Mesendoderm (in vitro differentiated cells): ENCODE results near the gene HACD3.
A peak's percentile ranks its signal among the peaks of the same experiment; 100 is the strongest.
"Not testable (repeated sequence)": the region's sequence is repeated elsewhere in the genome, so short reads cannot be mapped to it uniquely, and the experiment has no call there.

Source experiments
- DNase-seq: peaks from one replicate; pipeline ENCODE4 v3.0.0; 2013
- H2AK5ac ChIP-seq: 2 replicates; pipeline ENCODE4 v1.6.1; 2013; ENCODE audit warnings: low read length, inconsistent platforms
- H2BK120ac ChIP-seq: 2 replicates; pipeline ENCODE4 v1.6.1; 2013; ENCODE audit warnings: low read depth, mild to moderate bottlenecking, low read length, moderate library complexity, mixed read lengths
- H2BK15ac ChIP-seq: replicated peaks from 2 replicates; pipeline ENCODE4 v1.6.1; 2013; ENCODE audit warnings: low read depth, mild to moderate bottlenecking, moderate library complexity
- H2BK5ac ChIP-seq: 2 replicates; pipeline ENCODE4 v1.6.1; 2013; ENCODE audit warnings: low read length, inconsistent platforms
- H3K18ac ChIP-seq: 2 replicates; pipeline ENCODE4 v1.6.1; 2013; ENCODE audit warnings: mild to moderate bottlenecking, low read length, mixed read lengths
- H3K23ac ChIP-seq: one replicate; pipeline ENCODE4 v1.6.1; 2013; ENCODE audit warnings: low read length
- H3K27ac ChIP-seq: 2 replicates; pipeline ENCODE4 v1.5.1; 2013; ENCODE audit warnings: low read depth, mild to moderate bottlenecking, inconsistent platforms, low read length, moderate library complexity
- H3K27me3 ChIP-seq: 2 replicates; pipeline ENCODE4 v1.6.1; 2013; ENCODE audit warnings: low read length, control low read depth, mild to moderate bottlenecking, inconsistent platforms; ENCODE audit not compliant: insufficient read depth, poor library complexity
- H3K36me3 ChIP-seq: 2 replicates; pipeline ENCODE4 v1.6.1; 2013; ENCODE audit warnings: low read length, inconsistent platforms; ENCODE audit not compliant: control insufficient read depth, insufficient read depth
- H3K4ac ChIP-seq: one replicate; pipeline ENCODE4 v1.6.1; 2013; ENCODE audit warnings: low read depth, mild to moderate bottlenecking, low read length, moderate library complexity
- H3K4me1 ChIP-seq: 2 replicates; pipeline ENCODE4 v1.6.1; 2013; ENCODE audit warnings: low read depth, low read length, inconsistent platforms; ENCODE audit not compliant: control insufficient read depth
- H3K4me2 ChIP-seq: 2 replicates; pipeline ENCODE4 v1.6.1; 2013; ENCODE audit warnings: low read length
- H3K4me3 ChIP-seq: 2 replicates; pipeline ENCODE4 v1.5.1; 2013; ENCODE audit warnings: mild to moderate bottlenecking, low read length
- H3K56ac ChIP-seq: one replicate; pipeline ENCODE4 v1.6.1; 2013; ENCODE audit warnings: low read length
- H3K79me1 ChIP-seq: 2 replicates; pipeline ENCODE4 v1.6.1; 2013; ENCODE audit warnings: low read length, inconsistent platforms
- H3K79me2 ChIP-seq: 2 replicates; pipeline ENCODE4 v1.6.1; 2013; ENCODE audit warnings: mild to moderate bottlenecking, low read length; ENCODE audit not compliant: control insufficient read depth, insufficient read depth
- H3K9ac ChIP-seq: 2 replicates; pipeline ENCODE4 v1.6.1; 2013; ENCODE audit warnings: low read length, inconsistent platforms
- H4K5ac ChIP-seq: one replicate; pipeline ENCODE4 v1.6.1; 2013; ENCODE audit warnings: low read length
- H4K8ac ChIP-seq: one replicate; pipeline ENCODE4 v1.6.1; 2013; ENCODE audit warnings: low read depth, mild to moderate bottlenecking, control low read depth, low read length, moderate library complexity
- WGBS: extraction: QIAGEN DNeasy Blood & Tissue Kit; methylation state at CpG from one replicate; pipeline ENCODE4 v1.1.7; 2013; ENCODE audit warnings: low lambda C conversion rate, missing lambda C conversion rate; ENCODE audit not compliant: insufficient coverage; ENCODE audit errors: extremely low coverage; 5-methylcytosine and 5-hydroxymethylcytosine counted together

HACD3 gene

DNA sequence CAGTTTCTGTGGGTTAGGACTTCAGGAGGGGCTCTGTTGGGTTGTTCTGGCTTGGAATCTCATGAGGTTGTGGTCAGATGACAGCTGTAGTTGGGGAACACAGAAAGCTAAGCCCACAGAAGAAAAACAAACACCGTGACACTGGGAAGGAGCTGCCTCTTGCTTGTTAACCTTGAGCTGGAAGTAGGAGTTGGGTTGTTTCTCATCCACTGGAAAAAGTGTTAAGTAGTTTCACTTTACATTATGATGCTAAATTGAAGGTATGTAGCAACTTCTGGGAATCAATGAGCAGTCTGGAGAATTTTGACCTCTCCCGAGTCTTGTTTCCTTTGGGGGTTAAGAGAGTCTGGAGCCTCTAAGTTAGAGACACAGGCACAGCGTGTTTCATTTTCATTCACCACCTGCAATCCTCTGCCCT is 20.4 kb downstream of the HACD3 start:
- no peak overlapping the region for H2BK120ac ChIP-seq
- peaks cover 23% of the 10 kb centered on the region for H3K79me1 ChIP-seq
- no peak overlapping the region for H4K8ac ChIP-seq
- no peak overlapping the region for H4K5ac ChIP-seq
- H3K79me2 ChIP-seq = peaks cover 36% of the 10 kb centered on the region
- no peak overlapping the region for H2BK5ac ChIP-seq
- no peak overlapping the region for H2BK15ac ChIP-seq
- no peak overlapping the region for H3K4me3 ChIP-seq
- H3K9ac ChIP-seq = no peak overlapping the region
- peak; percentile 27 for DNase-seq
- H3K23ac ChIP-seq = no peak overlapping the region
- H3K18ac ChIP-seq = no peak overlapping the region
- H3K36me3 ChIP-seq = peaks cover 4% of the 10 kb centered on the region
- no peak overlapping the region for H2AK5ac ChIP-seq
- H3K27me3 ChIP-seq = no peaks in the 10 kb centered on the region
- WGBS = no CpG with 5 or more reads among the region's 3 CpGs
- H3K4me1 ChIP-seq = no peaks in the 10 kb centered on the region
- no peak overlapping the region for H3K4ac ChIP-seq
- H3K4me2 ChIP-seq = no peak overlapping the region
- H3K27ac ChIP-seq = no peak overlapping the region
- no peak overlapping the region for H3K56ac ChIP-seq

DNA sequence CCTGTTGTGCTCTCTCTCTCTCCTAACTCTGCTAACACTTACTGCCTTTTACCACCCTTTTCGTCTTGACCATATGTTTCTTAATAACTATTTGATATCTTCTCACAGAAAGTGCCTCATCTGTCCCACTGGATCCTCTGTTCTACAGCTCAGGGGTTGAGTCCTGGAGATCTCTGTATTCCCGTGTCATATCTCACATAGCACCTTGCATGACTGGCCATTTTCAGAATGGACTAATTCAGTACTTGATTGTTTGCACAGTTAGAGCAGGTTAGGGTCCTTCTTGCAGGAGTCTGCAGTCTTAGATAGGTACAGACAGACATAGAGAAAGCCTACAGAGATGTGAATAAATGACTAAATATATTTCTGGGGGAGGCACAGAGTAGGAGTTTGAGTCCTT is 20.9 kb downstream of the HACD3 start:
- Histone ChIP-seq H3K4me1 (no peaks in the 10 kb centered on the region), H2BK120ac (no peak overlapping the region), H4K8ac (no peak overlapping the region), H3K4me3 (no peak overlapping the region), H3K27ac (no peak overlapping the region), H2BK15ac (no peak overlapping the region), H3K23ac (no peak overlapping the region), H3K79me2 (peaks cover 33% of the 10 kb centered on the region), H3K9ac (no peak overlapping the region), H3K79me1 (peaks cover 25% of the 10 kb centered on the region), H3K4ac (no peak overlapping the region), H3K18ac (no peak overlapping the region), H3K27me3 (no peaks in the 10 kb centered on the region), H2BK5ac (no peak overlapping the region), H3K36me3 (peaks cover 7% of the 10 kb centered on the region), H4K5ac (no peak overlapping the region), H2AK5ac (no peak overlapping the region), H3K56ac (no peak overlapping the region), H3K4me2 (no peak overlapping the region)
- no peak for DNase-seq
- no CpG with 5 or more reads among the region's 2 CpGs for WGBS

DNA sequence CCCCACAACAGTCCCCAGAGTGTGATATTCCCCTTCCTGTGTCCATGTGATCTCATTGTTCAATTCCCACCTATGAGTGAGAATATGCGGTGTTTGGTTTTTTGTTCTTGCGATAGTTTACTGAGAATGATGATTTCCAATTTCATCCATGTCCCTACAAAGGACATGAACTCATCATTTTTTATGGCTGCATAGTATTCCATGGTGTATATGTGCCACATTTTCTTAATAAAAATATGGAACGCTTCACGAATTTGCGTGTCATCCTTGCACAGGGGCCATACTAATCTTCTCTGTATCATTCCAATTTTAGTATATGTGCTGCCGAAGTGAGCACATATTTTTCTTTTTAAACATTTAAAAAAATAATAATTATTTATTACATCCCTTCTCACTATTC is 22.6 kb downstream of the HACD3 start:
- H3K27ac ChIP-seq, H3K56ac ChIP-seq, H3K36me3 ChIP-seq, H3K18ac ChIP-seq, H3K27me3 ChIP-seq, H3K4ac ChIP-seq, H3K23ac ChIP-seq, H4K5ac ChIP-seq, H2BK5ac ChIP-seq, H3K4me2 ChIP-seq, DNase-seq, H3K4me3 ChIP-seq, H3K9ac ChIP-seq, H2BK120ac ChIP-seq, H2AK5ac ChIP-seq, H3K4me1 ChIP-seq, H4K8ac ChIP-seq, H2BK15ac ChIP-seq: not testable (repeated sequence)
- WGBS = 100% methylated on average over 1 of the region's 6 CpGs
- H3K79me1 ChIP-seq = peaks cover 24% of the 10 kb centered on the region
- H3K79me2 ChIP-seq = peaks cover 24% of the 10 kb centered on the region

DNA sequence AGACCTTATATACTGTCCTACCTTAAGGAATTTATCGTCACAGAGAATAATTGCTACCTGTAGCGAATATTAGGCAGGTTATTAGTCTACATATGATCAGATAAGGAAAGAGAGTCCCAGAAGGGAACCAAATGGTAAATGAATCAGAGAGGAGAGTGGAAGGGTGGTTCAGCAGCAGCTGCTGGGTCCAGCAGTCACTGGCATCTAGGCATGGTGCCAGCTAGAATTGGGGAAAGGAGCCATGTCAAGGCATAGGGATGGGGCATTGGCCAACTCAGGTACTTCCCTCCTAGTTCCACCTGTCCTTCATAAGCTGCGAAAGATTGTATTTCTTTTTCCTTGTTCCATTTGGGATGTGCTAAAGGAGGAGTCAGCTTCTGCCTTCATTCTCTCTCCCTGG is 23.4 kb downstream of the HACD3 start:
- Histone ChIP-seq H3K23ac (no peak overlapping the region), H2AK5ac (no peak overlapping the region), H3K4ac (no peak overlapping the region), H3K27ac (no peak overlapping the region), H2BK5ac (no peak overlapping the region), H3K4me3 (no peak overlapping the region), H3K4me2 (no peak overlapping the region), H3K27me3 (no peaks in the 10 kb centered on the region), H2BK15ac (no peak overlapping the region), H4K5ac (no peak overlapping the region), H3K79me2 (peaks cover 19% of the 10 kb centered on the region), H3K56ac (no peak overlapping the region), H4K8ac (no peak overlapping the region), H3K4me1 (no peaks in the 10 kb centered on the region), H3K79me1 (peaks cover 23% of the 10 kb centered on the region), H3K36me3 (peaks cover 10% of the 10 kb centered on the region), H3K9ac (no peak overlapping the region), H2BK120ac (no peak overlapping the region), H3K18ac (no peak overlapping the region)
- no peak for DNase-seq
- no CpG with 5 or more reads among the region's 3 CpGs for WGBS

DNA sequence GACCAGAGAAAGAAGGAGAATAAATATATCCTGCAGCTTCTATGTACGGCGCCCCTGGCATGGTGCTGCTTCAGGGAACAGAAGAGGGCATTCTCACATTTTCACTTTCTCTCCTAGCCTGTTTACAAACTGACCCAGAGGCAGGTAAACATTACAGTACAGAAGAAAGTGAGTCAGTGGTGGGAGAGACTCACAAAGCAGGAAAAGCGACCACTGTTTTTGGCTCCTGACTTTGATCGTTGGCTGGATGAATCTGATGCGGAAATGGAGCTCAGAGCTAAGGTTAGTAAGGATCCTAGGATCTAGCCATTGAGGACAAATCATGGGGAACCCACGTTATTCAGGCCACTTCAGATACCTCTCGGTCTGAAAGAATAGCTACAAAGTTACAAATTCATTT is 26.4 kb downstream of the HACD3 start:
- no CpG with 5 or more reads among the region's 7 CpGs for WGBS
- no peak overlapping the region for H3K23ac ChIP-seq
- no peak overlapping the region for H3K9ac ChIP-seq
- H2AK5ac ChIP-seq = no peak overlapping the region
- H3K79me2 ChIP-seq = peaks cover 7% of the 10 kb centered on the region
- H2BK5ac ChIP-seq = no peak overlapping the region
- no peak overlapping the region for H3K4me3 ChIP-seq
- H3K56ac ChIP-seq = no peak overlapping the region
- H3K4ac ChIP-seq = no peak overlapping the region
- no peak overlapping the region for H3K18ac ChIP-seq
- peaks cover 18% of the 10 kb centered on the region for H3K79me1 ChIP-seq
- no peaks in the 10 kb centered on the region for H3K27me3 ChIP-seq
- H4K5ac ChIP-seq = no peak overlapping the region
- DNase-seq = no peak
- peaks cover 13% of the 10 kb centered on the region for H3K36me3 ChIP-seq
- no peak overlapping the region for H3K4me2 ChIP-seq
- no peak overlapping the region for H2BK15ac ChIP-seq
- H3K27ac ChIP-seq = no peak overlapping the region
- H2BK120ac ChIP-seq = no peak overlapping the region
- no peaks in the 10 kb centered on the region for H3K4me1 ChIP-seq
- no peak overlapping the region for H4K8ac ChIP-seq

DNA sequence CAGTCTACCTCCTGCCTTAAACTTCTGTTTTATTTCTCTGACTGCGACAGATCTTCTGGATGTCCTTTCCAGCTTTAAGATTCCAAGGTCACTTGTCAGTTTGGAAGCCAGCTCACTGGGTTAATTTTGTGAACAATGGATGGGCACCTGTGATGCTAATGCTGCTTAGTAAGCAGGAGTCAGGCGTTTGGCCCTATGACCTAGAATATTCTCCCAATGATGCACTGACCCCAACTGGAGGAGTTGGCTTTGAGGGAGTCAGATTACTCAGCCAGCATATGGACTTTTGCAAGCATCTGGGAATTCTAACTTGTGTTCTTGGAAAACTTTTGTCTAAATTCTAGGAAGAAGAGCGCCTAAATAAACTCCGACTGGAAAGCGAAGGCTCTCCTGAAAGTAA is 28.1 kb downstream of the HACD3 start:
- no peak overlapping the region for H4K8ac ChIP-seq
- no peak for DNase-seq
- H2BK5ac ChIP-seq = no peak overlapping the region
- H4K5ac ChIP-seq = no peak overlapping the region
- no peak overlapping the region for H3K23ac ChIP-seq
- H3K79me2 ChIP-seq = peaks cover 3% of the 10 kb centered on the region
- no peak overlapping the region for H3K27ac ChIP-seq
- no peak overlapping the region for H3K18ac ChIP-seq
- H2AK5ac ChIP-seq = no peak overlapping the region
- no peak overlapping the region for H3K4me2 ChIP-seq
- peaks cover 14% of the 10 kb centered on the region for H3K36me3 ChIP-seq
- no peak overlapping the region for H3K4me3 ChIP-seq
- no peak overlapping the region for H3K56ac ChIP-seq
- no peak overlapping the region for H2BK15ac ChIP-seq
- H3K4me1 ChIP-seq = no peaks in the 10 kb centered on the region
- H3K4ac ChIP-seq = no peak overlapping the region
- H2BK120ac ChIP-seq = no peak overlapping the region
- peaks cover 14% of the 10 kb centered on the region for H3K79me1 ChIP-seq
- no CpG with 5 or more reads among the region's 5 CpGs for WGBS
- H3K27me3 ChIP-seq = no peaks in the 10 kb centered on the region
- no peak overlapping the region for H3K9ac ChIP-seq
